K562 (cell line): ENCODE data around the gene NFATC1. TPM values are rescaled to one million over a fixed set of nuclear protein-coding genes. Genes with fewer than 3 reads are reported as not detected.

Experiments
- ATAC-seq: fragments of 200-7000 bp; cut with Tn5 transposase; 3 replicates; pipeline ENCODE4 v1.9.1; 2020; ENCODE audit warnings: moderate library complexity
- BruUV-seq: library from RNA; stranded (reverse); fragments of 400-500 nt; replicated peaks from 2 replicates; lab custom pipeline; 2021; lab: Mats Ljungman, UMichigan
- CTCF ChIA-PET: fragments of 300-600 bp; formaldehyde crosslinking; extraction: SDS; loops from one replicate; lab custom pipeline; 2021; ENCODE audit warnings: low intra/inter-chr PET ratio; lab: Yijun Ruan, JAX
- POLR2A ChIA-PET: fragments of 300-600, 350-650 bp; sonication (Branson Sonifier 250); formaldehyde crosslinking; extraction: SDS; loops from one replicate; lab custom pipeline; 2021; ENCODE audit warnings: antibody characterized with exemption, inconsistent platforms; lab: Yijun Ruan, JAX
- DNase-seq, 4 experiments: peaks; one replicate each; pipeline versions ENCODE4 v3.0.0 to v3.0.0-alpha.2; 2011 to 2018; ENCODE audit warnings: low spot score in 3 of 4, mixed read lengths in 3 of 4; ENCODE audit errors: extremely low read depth in 1 of 4
- FAIRE-seq: peaks from 2 replicates; lab custom pipeline; 2011; peaks lifted over from hg19 to GRCh38; lab: Jason Lieb, UNC
- H2AFZ ChIP-seq: 2 replicates; pipeline ENCODE4 v1.6.0; 2011; ENCODE audit warnings: low read depth, low read length, control low read depth, inconsistent platforms
- H3K27ac ChIP-seq: fragments of 200-600 bp; 3 replicates; pipeline ENCODE4 v1.8.0; 2011; ENCODE audit warnings: low read depth, mild to moderate bottlenecking, control low read depth, inconsistent platforms, low read length, moderate library complexity, mixed read lengths; ENCODE audit errors: extremely low read depth
- H3K27me3 ChIP-seq, 2 experiments: fragments of 300-600 bp in 1 of 2; 2 replicates in 1 of 2; 3 replicates in 1 of 2; pipeline versions ENCODE4 v1.6.0 to v1.8.0; 2011; ENCODE audit warnings: inconsistent platforms in 2 of 2, low read length in 2 of 2, mild to moderate bottlenecking in 1 of 2, mixed read lengths in 1 of 2, moderate library complexity in 1 of 2; ENCODE audit not compliant: control insufficient read depth in 2 of 2, insufficient read depth in 2 of 2
- H3K36me3 ChIP-seq: fragments of 300-600 bp; 3 replicates; pipeline ENCODE4 v1.8.0; 2011; ENCODE audit warnings: mild to moderate bottlenecking, low read length, inconsistent platforms; ENCODE audit not compliant: control insufficient read depth, insufficient read depth
- H3K4me1 ChIP-seq, 2 experiments: fragments of 200-600 bp in 1 of 2; replicated peaks in 1 of 2; 2 replicates in 1 of 2; 3 replicates in 1 of 2; pipeline versions ENCODE4 v1.5.1 to v1.8.0; 2011; ENCODE audit warnings: inconsistent platforms in 2 of 2, low read length in 2 of 2, mild to moderate bottlenecking in 1 of 2, mixed read lengths in 1 of 2, moderate library complexity in 1 of 2; ENCODE audit not compliant: control insufficient read depth in 2 of 2, insufficient read depth in 2 of 2
- H3K4me2 ChIP-seq: 2 replicates; pipeline ENCODE4 v1.6.1; 2011; ENCODE audit warnings: low read length, control low read depth, inconsistent platforms, mixed read lengths; ENCODE audit not compliant: insufficient read depth
- H3K4me3 ChIP-seq: fragments of 200-600 bp; sonication (generic), shearing (Covaris generic); 2 replicates; pipeline ENCODE4 v1.5.1; 2016; ENCODE audit warnings: control low read depth, inconsistent platforms
- H3K79me2 ChIP-seq: fragments of 200-600 bp; 3 replicates; pipeline ENCODE4 v1.8.0; 2011; ENCODE audit warnings: low read length, inconsistent platforms; ENCODE audit not compliant: control insufficient read depth, insufficient read depth
- H3K9ac ChIP-seq, 2 experiments: 2 replicates each; pipeline versions ENCODE4 v1.6.0 to v1.6.1; 2011; ENCODE audit warnings: low read depth in 2 of 2, low read length in 2 of 2, control low read depth in 1 of 2, inconsistent platforms in 1 of 2, mild to moderate bottlenecking in 1 of 2, mixed read lengths in 1 of 2; ENCODE audit not compliant: insufficient read depth in 1 of 2
- H3K9me1 ChIP-seq: one replicate; pipeline ENCODE4 v1.6.0; 2011; ENCODE audit warnings: inconsistent platforms, mild to moderate bottlenecking, low read length, moderate library complexity; ENCODE audit not compliant: control insufficient read depth, insufficient read depth
- H3K9me3 ChIP-seq: replicated peaks from 2 replicates; pipeline ENCODE4 v1.5.1; 2011; ENCODE audit warnings: low read depth, low read length, inconsistent platforms; ENCODE audit not compliant: control insufficient read depth, insufficient read depth
- H4K20me1 ChIP-seq: replicated peaks from 2 replicates; pipeline ENCODE4 v1.6.1; 2011; ENCODE audit warnings: low read length, inconsistent platforms, mixed read lengths; ENCODE audit not compliant: control insufficient read depth, insufficient read depth
- ZNF224 ChIP-seq: sonication (generic); formaldehyde crosslinking; IDR thresholded peaks from 2 replicates; pipeline ENCODE4 v1.8.0; 2022; ENCODE audit warnings: mild to moderate bottlenecking, missing genetic modification reagents
- WGBS: fragments of 100-300 bp; shearing (Covaris generic); methylation state at CpG from one replicate; pipeline ENCODE4 v1.1.6; 2016; ENCODE audit warnings: low coverage, mixed read lengths; ENCODE audit not compliant: insufficient coverage; ENCODE audit errors: missing lambda C conversion rate; 5-methylcytosine and 5-hydroxymethylcytosine counted together
- in situ Hi-C: fragments of 300-500 bp; cut with MboI; formaldehyde crosslinking; loops from 4 replicates; pipeline ENCODE4 v1.15.0; 2018; ENCODE audit warnings: inconsistent platforms, mixed read lengths
- intact Hi-C: fragments of 100-400 bp; cut with micrococcal nuclease; formaldehyde crosslinking; loops from 2 replicates; pipeline ENCODE4 v1.14.2; 2022
- polyA plus RNA-seq, 8 experiments: library from polyadenylated mRNA; depleted of rRNA in 4 of 8; stranded (reverse) in 5 of 8; unstranded in 3 of 8; fragments of >200 nt; fragmentation: Nextera tagmentation in 2 of 8; fragmentation: Illumina TruSeq in 1 of 8; extraction: Ambion mirVana in 2 of 8; extraction: Trizol in 1 of 8; gene quantifications; 2 replicates each; pipeline versions ENCODE4 v1.2.1 to v1.2.3, GENCODE V29; 2011 to 2014; ENCODE audit warnings: inconsistent platforms in 1 of 8, missing spikeins in 1 of 8
- total RNA-seq, 7 experiments: library from RNA; depleted of rRNA in 6 of 7; stranded (reverse); fragments of >200 nt in 6 of 7; fragmentation: Illumina TruSeq in 2 of 7; extraction: Trizol in 2 of 7; gene quantifications; 2 replicates each; pipeline versions ENCODE4 v1.2.1 to v1.2.3, GENCODE V29; 2011 to 2021; ENCODE audit warnings: low replicate concordance in 1 of 7
- TF ChIP-seq, protein P1 (sequence below), 3 experiments: fragments of 200-800 bp in 1 of 3; sonication (Bioruptor generic) in 1 of 3; sonication (generic) in 1 of 3; formaldehyde crosslinking in 1 of 3; IDR thresholded peaks; 2 replicates each; pipeline versions ENCODE4 v1.6.1 to v1.8.0; 2016 to 2022; ENCODE audit warnings: mild to moderate bottlenecking in 2 of 3, missing compliant biosample characterization in 2 of 3, missing genetic modification characterization in 2 of 3, missing genetic modification reagents in 1 of 3
- TF ChIP-seq, protein P2 (sequence below): sonication (generic); formaldehyde crosslinking; IDR thresholded peaks from 2 replicates; pipeline ENCODE4 v1.9.0; 2022; ENCODE audit warnings: mild to moderate bottlenecking, missing genetic modification reagents
- TF ChIP-seq, protein P3 (sequence below): fragments of 250-450 bp; sonication (Bioruptor Pico); IDR thresholded peaks from 2 replicates; pipeline ENCODE4 v1.5.0; 2021; ENCODE audit warnings: mild to moderate bottlenecking, moderate library complexity

The NFATC1 gene
- total and polyA plus RNA-seq, 9 of the 15 experiments (the other 6 are each of a cell fraction or from before 2014, with no cell fraction given): 1.1 to 16.4 (median 2.5) TPM

DNA sequence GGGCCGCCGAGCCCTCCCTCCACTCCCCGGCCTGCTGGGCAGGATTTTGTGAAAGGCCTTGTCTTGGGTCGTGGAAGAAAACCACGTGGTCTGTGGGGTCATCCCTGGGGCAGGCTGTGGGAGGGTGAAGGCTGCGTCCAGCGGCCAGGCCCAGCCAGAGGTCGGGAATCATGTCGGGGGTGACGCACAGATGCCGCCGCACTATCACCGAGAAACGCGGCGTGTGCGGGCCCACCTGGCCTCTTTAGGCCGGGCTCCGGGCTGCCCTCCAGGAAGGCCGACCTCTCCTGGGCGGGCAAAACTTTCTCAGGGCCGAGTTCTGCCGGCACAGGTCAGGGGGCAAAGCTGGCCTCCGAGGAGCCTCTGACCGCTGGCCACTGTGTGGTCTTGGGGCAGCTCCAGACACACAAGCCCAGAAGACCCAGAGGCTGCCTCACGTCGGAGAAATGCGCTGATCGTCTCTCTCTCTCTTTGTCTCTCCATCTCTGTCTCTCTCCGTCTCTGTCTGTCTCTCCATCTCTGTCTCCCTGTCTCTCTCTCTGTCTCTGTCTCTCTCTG is 28.4 kb downstream of the NFATC1 start:
- no peaks in the 10 kb centered on the region; the same call in 1 of the 2 replicates for H4K20me1 ChIP-seq
- WGBS: 69% methylated on average over 7 of the region's 30 CpGs
- 0 out of 4 replicates have a peak overlapping the region, but pooled peaks of 1 of the 2 experiments have one; percentile 26 for H3K9ac ChIP-seq
- FAIRE-seq (no peak), DNase-seq (peak; percentile 27 to 35 (median 30)), ATAC-seq (peak; percentile 70)
- H3K79me2 ChIP-seq: no peaks in the 10 kb centered on the region
- no peak overlapping the region for H3K4me2 ChIP-seq
- no peak overlapping the region for H2AFZ ChIP-seq
- BruUV-seq: no TSS peak
- no peak overlapping the region for H3K4me3 ChIP-seq
- H3K9me3 ChIP-seq: no peaks in the 10 kb centered on the region
- intact Hi-C loops (no loop called here), in situ Hi-C loops (no loop called here)
- H3K4me1 ChIP-seq: peaks cover 0 to 24% of the 10 kb centered on the region in 2 experiments; a peak in 2 of 5 replicates
- CTCF ChIA-PET: no interaction called here
- no peak overlapping the region for H3K27ac ChIP-seq
- H3K9me1 ChIP-seq: no peaks in the 10 kb centered on the region
- no peaks in the 10 kb centered on the region for H3K27me3 ChIP-seq
- TF ChIP-seq, protein P1, sequence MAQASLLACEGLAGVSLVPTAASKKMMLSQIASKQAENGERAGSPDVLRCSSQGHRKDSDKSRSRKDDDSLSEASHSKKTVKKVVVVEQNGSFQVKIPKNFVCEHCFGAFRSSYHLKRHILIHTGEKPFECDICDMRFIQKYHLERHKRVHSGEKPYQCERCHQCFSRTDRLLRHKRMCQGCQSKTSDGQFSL (CRISPR knock-in tag; IDR thresholded peaks at IDR 0.05): no peak
- TF ChIP-seq, protein P1 (tag; IDR thresholded peaks at IDR 0.05): no peak
- no peak for TF ChIP-seq ZNF224 (CRISPR knock-in tag)
- TF ChIP-seq, protein P2, sequence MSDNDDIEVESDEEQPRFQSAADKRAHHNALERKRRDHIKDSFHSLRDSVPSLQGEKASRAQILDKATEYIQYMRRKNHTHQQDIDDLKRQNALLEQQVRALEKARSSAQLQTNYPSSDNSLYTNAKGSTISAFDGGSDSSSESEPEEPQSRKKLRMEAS (CRISPR knock-in tag): peak; percentile 40; the same call in 1 of the 2 replicates
- TF ChIP-seq, protein P3, sequence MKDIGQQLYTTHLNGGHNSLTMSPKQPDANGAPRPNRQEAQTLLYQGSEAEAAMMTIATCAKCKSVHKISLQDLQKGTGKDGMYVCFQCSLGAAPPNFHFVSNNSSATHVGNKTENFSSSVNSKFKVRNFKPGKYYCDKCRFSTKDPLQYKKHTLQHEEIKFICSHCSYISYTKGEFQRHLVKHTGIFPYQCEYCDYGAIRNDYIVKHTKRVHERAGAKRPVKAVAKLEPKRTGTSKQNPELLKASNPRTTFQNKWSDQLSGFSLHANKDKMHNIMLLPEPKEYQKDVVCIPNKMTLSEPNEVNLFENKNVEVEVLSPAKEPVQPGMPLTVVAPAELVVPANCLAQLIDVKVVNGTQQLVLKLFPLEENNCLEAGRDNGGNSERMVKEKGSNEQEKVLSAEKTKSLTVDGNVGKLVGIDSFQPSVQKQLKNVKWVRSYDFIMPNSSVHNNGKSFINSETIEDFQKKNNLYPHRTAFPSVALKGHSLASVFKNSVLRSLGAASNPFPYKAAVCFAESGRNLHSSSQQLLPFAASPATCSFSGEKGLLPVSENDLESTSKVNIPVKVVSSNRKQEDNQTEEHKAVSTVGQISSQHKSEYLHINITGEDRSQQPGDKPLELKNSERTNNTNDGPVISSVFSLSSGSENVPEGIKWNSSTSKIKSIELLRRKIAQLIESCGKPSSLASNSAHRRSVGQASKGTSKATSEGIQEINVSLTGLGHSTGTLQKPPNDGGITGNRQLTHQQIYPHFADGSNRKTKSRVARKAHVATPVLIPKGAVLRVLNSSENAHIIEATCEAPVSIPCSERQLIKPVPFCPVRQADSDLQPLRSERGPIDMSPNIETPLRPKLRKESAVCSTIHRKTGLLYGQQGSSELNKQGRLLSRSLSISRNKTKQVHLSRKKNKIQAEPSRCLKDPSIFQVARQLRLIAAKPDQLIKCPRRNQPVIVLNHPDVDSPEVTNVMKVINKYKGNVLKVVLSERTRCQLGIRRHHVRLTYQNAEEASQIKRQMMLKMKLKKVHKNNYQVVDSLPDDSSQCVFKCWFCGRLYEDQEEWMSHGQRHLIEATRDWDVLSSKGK (CRISPR knock-in tag): no peak
- POLR2A ChIA-PET: no interaction called here
- H3K36me3 ChIP-seq: peaks cover 5% of the 10 kb centered on the region; the same call in 1 of the 3 replicates
